H1 (cell line): ENCODE measurements around the gene PAK5. TPM values are rescaled to one million over a fixed set of nuclear protein-coding genes. Genes with fewer than 3 reads are reported as not detected.

ENCODE experiments used
- KDM1A ChIP-seq: fragments of 200-600, 300-600 bp; sonication (generic); IDR thresholded peaks from 2 replicates; pipeline ENCODE4 v1.7.1; 2016; ENCODE audit warnings: mild to moderate bottlenecking, low read length, borderline replicate concordance
- polyA plus RNA-seq, 7 experiments: library from polyadenylated mRNA; depleted of rRNA in 3 of 7; stranded (reverse) in 5 of 7; unstranded in 2 of 7; fragments of >200 nt in 5 of 7; fragments of 200-250 nt in 2 of 7; gene quantifications; 1 replicate in 5 of 7; 2 replicates in 1 of 7; 4 replicates in 1 of 7; pipeline versions ENCODE4 v1.2.1 to v1.2.3, GENCODE V29; 2011 to 2013; ENCODE audit warnings: missing spikeins in 2 of 7, mixed read lengths in 2 of 7
- total RNA-seq: library from RNA; stranded (reverse); fragmentation: NEBNext Ultra II Directional; extraction: Animal tissue kit (Norgen Biotek cat#: 25700); gene quantifications from 2 replicates; pipeline ENCODE4 v1.2.1, GENCODE V29; 2021
- TF ChIP-seq, protein P1 (sequence below): fragments of 300-600 bp; sonication (generic); IDR thresholded peaks from 2 replicates; pipeline ENCODE4 v1.7.1; 2012; ENCODE audit warnings: low read length, moderate library complexity, mild to moderate bottlenecking, inconsistent platforms; ENCODE audit not compliant: insufficient replicate concordance

PAK5 gene
- total and polyA plus RNA-seq, 2 of the 8 experiments (the other 6 are each of a cell fraction or from before 2014, with no cell fraction given) = 0.54 to 0.80 TPM

- TF ChIP-seq, protein P1, sequence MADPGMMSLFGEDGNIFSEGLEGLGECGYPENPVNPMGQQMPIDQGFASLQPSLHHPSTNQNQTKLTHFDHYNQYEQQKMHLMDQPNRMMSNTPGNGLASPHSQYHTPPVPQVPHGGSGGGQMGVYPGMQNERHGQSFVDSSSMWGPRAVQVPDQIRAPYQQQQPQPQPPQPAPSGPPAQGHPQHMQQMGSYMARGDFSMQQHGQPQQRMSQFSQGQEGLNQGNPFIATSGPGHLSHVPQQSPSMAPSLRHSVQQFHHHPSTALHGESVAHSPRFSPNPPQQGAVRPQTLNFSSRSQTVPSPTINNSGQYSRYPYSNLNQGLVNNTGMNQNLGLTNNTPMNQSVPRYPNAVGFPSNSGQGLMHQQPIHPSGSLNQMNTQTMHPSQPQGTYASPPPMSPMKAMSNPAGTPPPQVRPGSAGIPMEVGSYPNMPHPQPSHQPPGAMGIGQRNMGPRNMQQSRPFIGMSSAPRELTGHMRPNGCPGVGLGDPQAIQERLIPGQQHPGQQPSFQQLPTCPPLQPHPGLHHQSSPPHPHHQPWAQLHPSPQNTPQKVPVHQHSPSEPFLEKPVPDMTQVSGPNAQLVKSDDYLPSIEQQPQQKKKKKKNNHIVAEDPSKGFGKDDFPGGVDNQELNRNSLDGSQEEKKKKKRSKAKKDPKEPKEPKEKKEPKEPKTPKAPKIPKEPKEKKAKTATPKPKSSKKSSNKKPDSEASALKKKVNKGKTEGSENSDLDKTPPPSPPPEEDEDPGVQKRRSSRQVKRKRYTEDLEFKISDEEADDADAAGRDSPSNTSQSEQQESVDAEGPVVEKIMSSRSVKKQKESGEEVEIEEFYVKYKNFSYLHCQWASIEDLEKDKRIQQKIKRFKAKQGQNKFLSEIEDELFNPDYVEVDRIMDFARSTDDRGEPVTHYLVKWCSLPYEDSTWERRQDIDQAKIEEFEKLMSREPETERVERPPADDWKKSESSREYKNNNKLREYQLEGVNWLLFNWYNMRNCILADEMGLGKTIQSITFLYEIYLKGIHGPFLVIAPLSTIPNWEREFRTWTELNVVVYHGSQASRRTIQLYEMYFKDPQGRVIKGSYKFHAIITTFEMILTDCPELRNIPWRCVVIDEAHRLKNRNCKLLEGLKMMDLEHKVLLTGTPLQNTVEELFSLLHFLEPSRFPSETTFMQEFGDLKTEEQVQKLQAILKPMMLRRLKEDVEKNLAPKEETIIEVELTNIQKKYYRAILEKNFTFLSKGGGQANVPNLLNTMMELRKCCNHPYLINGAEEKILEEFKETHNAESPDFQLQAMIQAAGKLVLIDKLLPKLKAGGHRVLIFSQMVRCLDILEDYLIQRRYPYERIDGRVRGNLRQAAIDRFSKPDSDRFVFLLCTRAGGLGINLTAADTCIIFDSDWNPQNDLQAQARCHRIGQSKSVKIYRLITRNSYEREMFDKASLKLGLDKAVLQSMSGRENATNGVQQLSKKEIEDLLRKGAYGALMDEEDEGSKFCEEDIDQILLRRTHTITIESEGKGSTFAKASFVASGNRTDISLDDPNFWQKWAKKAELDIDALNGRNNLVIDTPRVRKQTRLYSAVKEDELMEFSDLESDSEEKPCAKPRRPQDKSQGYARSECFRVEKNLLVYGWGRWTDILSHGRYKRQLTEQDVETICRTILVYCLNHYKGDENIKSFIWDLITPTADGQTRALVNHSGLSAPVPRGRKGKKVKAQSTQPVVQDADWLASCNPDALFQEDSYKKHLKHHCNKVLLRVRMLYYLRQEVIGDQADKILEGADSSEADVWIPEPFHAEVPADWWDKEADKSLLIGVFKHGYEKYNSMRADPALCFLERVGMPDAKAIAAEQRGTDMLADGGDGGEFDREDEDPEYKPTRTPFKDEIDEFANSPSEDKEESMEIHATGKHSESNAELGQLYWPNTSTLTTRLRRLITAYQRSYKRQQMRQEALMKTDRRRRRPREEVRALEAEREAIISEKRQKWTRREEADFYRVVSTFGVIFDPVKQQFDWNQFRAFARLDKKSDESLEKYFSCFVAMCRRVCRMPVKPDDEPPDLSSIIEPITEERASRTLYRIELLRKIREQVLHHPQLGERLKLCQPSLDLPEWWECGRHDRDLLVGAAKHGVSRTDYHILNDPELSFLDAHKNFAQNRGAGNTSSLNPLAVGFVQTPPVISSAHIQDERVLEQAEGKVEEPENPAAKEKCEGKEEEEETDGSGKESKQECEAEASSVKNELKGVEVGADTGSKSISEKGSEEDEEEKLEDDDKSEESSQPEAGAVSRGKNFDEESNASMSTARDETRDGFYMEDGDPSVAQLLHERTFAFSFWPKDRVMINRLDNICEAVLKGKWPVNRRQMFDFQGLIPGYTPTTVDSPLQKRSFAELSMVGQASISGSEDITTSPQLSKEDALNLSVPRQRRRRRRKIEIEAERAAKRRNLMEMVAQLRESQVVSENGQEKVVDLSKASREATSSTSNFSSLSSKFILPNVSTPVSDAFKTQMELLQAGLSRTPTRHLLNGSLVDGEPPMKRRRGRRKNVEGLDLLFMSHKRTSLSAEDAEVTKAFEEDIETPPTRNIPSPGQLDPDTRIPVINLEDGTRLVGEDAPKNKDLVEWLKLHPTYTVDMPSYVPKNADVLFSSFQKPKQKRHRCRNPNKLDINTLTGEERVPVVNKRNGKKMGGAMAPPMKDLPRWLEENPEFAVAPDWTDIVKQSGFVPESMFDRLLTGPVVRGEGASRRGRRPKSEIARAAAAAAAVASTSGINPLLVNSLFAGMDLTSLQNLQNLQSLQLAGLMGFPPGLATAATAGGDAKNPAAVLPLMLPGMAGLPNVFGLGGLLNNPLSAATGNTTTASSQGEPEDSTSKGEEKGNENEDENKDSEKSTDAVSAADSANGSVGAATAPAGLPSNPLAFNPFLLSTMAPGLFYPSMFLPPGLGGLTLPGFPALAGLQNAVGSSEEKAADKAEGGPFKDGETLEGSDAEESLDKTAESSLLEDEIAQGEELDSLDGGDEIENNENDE = peak; percentile 95
- TF ChIP-seq KDM1A = no peak
These were observed 266.2 kb downstream of the PAK5 start (continued) for GRCh38 chr20:9572670-9573069.
